ENCODE measurements around the gene RIMBP3C.
"Not testable (repeated sequence)": the region's sequence is repeated elsewhere in the genome, so short reads cannot be mapped to it uniquely, and the experiment has no call there.

RIMBP3C gene

GRCh38 chr22:21573750-21574494 lies 22.7 kb upstream of the RIMBP3C start:
- no peak for DNase-seq (ENCODE audit: low spot score)

- DNase-seq (ENCODE audit: low spot score): no peak
Observed at GRCh38 chr22:21573293-21573734, 22.1 kb upstream of the RIMBP3C start.

- DNase-seq (ENCODE audit: low spot score): no peak
Observed at GRCh38 chr22:21571679-21572078, 20.4 kb upstream of the RIMBP3C start.

- DNase-seq (ENCODE audit: low spot score): no peak
Observed at GRCh38 chr22:21570398-21570797, 19.1 kb upstream of the RIMBP3C start.

- DNase-seq (ENCODE audit: low spot score): no peak
Observed at GRCh38 chr22:21569459-21570170, 18.4 kb upstream of the RIMBP3C start.

- DNase-seq (ENCODE audit: low spot score): not testable (repeated sequence)
Observed at GRCh38 chr22:21569076-21569427, 17.8 kb upstream of the RIMBP3C start.

GRCh38 chr22:21568347-21569075 lies 17.2 kb upstream of the RIMBP3C start:
- DNase-seq (ENCODE audit: low spot score): peak; percentile 25

GRCh38 chr22:21567456-21568346 lies 16.4 kb upstream of the RIMBP3C start, which contains the start of gene UBE2L3:
Gene UBE2L3, plus strand, starts transcription at chr22:21567714. Its CDS starts 31 bp downstream, at chr22:21567745.
- peak; percentile 88 for DNase-seq (ENCODE audit: low spot score)

- no peak for DNase-seq (ENCODE audit: low spot score)
Observed at GRCh38 chr22:21564411-21564810, 13.2 kb upstream of the RIMBP3C start.

GRCh38 chr22:21563912-21564311 lies 12.7 kb upstream of the RIMBP3C start:
- DNase-seq (ENCODE audit: low spot score): no peak

- not testable (repeated sequence) for DNase-seq (ENCODE audit: low spot score)
Observed at GRCh38 chr22:21560657-21561056, 9.4 kb upstream of the RIMBP3C start.

- not testable (repeated sequence) for DNase-seq (ENCODE audit: low spot score)
Observed at GRCh38 chr22:21559345-21560125, 8.3 kb upstream of the RIMBP3C start.

- not testable (repeated sequence) for DNase-seq (ENCODE audit: low spot score)
Observed at GRCh38 chr22:21550678-21551047, 598 bp downstream of the RIMBP3C start.

GRCh38 chr22:21550008-21550677 lies 1.1 kb downstream of the RIMBP3C start:
- DNase-seq (ENCODE audit: low spot score): not testable (repeated sequence)

GRCh38 chr22:21549558-21549957 lies 1.7 kb downstream of the RIMBP3C start:
- not testable (repeated sequence) for DNase-seq (ENCODE audit: low spot score)

GRCh38 chr22:21544432-21545322 lies 6.6 kb downstream of the RIMBP3C start:
- not testable (repeated sequence) for DNase-seq (ENCODE audit: low spot score)

GRCh38 chr22:21539862-21540261 lies 11.4 kb downstream of the RIMBP3C start:
- not testable (repeated sequence) for DNase-seq (ENCODE audit: low spot score)

GRCh38 chr22:21532863-21533648 lies 18.2 kb downstream of the RIMBP3C start:
- DNase-seq (ENCODE audit: low spot score): not testable (repeated sequence)
